MCF 10A (cell line): ENCODE results near the gene FRRS1L. TPM values are rescaled to one million over a fixed set of nuclear protein-coding genes. Genes with fewer than 3 reads are reported as not detected.

Experiments
- BruUV-seq: library from RNA; stranded (reverse); fragments of 400-500 nt; replicated peaks from 2 replicates; lab custom pipeline; 2021; lab: Mats Ljungman, UMichigan
- CTCF ChIA-PET: fragments of 300-600 bp; sonication (Branson Sonifier 250); formaldehyde crosslinking; extraction: SDS; loops from one replicate; lab custom pipeline; 2021; ENCODE audit warnings: antibody characterized with exemption, inconsistent platforms; lab: Yijun Ruan, JAX
- POLR2A ChIA-PET: fragments of 300-600, 350-650 bp; sonication (Branson Sonifier 250); formaldehyde crosslinking; extraction: SDS; loops from one replicate; lab custom pipeline; 2020; ENCODE audit warnings: antibody characterized with exemption, inconsistent platforms; lab: Yijun Ruan, JAX
- DNase-seq: peaks from one replicate; pipeline ENCODE4 v3.0.0-alpha.2; 2018; ENCODE audit not compliant: unreplicated experiment
- H3K27ac Mint-ChIP-seq: one replicate; pipeline ENCODE4 v1.8.0; 2022; ENCODE audit warnings: mild to moderate bottlenecking, low read depth, mixed read lengths; ENCODE audit not compliant: unreplicated experiment
- H3K27me3 Mint-ChIP-seq: one replicate; pipeline ENCODE4 v1.8.0; 2022; ENCODE audit warnings: mixed read lengths; ENCODE audit not compliant: insufficient read depth, unreplicated experiment
- H3K36me3 Mint-ChIP-seq: one replicate; pipeline ENCODE4 v1.8.0; 2022; ENCODE audit warnings: mild to moderate bottlenecking, moderate library complexity, mixed read lengths; ENCODE audit not compliant: insufficient read depth, unreplicated experiment
- H3K4me1 Mint-ChIP-seq: one replicate; pipeline ENCODE4 v1.8.0; 2022; ENCODE audit warnings: mixed read lengths; ENCODE audit not compliant: insufficient read depth, unreplicated experiment
- H3K4me3 Mint-ChIP-seq: one replicate; pipeline ENCODE4 v1.8.0; 2022; ENCODE audit warnings: mild to moderate bottlenecking, moderate library complexity, mixed read lengths; ENCODE audit not compliant: unreplicated experiment
- H3K9me3 Mint-ChIP-seq: one replicate; pipeline ENCODE4 v1.8.0; 2022; ENCODE audit warnings: mixed read lengths; ENCODE audit not compliant: unreplicated experiment
- intact Hi-C: fragments of 100-400 bp; cut with micrococcal nuclease; formaldehyde crosslinking; loops from 2 replicates; pipeline ENCODE4 v1.14.1; 2022
- total RNA-seq: library from RNA; stranded (reverse); gene quantifications from 2 replicates; pipeline ENCODE4 v1.2.3, GENCODE V29; 2022
- TF ChIP-seq, protein P1 (sequence below): fragments of 200-600 bp; IDR thresholded peaks from one replicate; pipeline ENCODE4 v1.8.0; 2022; ENCODE audit warnings: antibody characterized with exemption, mild to moderate bottlenecking; ENCODE audit not compliant: unreplicated experiment

The FRRS1L gene
- total RNA-seq, 1 experiment from 2014 or later = not detected

DNA sequence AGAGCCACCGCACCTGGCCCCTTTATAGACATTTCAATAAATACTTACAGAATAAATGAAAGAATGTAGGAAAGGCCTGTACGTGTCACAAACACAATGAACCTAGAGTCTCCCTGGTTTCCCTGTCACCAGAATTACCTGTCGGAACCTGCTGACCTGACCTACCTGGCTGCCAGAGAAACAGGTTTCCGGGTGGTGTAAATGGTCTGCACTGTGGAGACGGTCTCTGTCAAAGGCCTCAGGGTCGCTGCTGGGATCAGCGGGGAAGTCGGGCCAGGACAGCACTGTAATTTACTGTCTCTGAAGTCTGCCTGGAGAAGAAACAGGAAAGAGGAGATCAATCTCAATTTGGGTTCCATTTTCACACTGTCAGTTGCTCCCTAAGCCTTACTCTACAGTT is 9.3 kb upstream of the FRRS1L start:
- DNase-seq = no peak
- CTCF ChIA-PET = interaction anchor here (0.5 kb wide), 1 partner anchor 128 kb away, joined by 3 read pairs; no protein-coding TSS in a partner anchor
- no peaks in the 10 kb centered on the region for H3K4me1 Mint-ChIP-seq
- intact Hi-C loops = no loop called here
- POLR2A ChIA-PET = no interaction called here
- no TSS peak for BruUV-seq
- no peak overlapping the region for H3K4me3 Mint-ChIP-seq
- no peaks in the 10 kb centered on the region for H3K9me3 Mint-ChIP-seq
- TF ChIP-seq, protein P1, sequence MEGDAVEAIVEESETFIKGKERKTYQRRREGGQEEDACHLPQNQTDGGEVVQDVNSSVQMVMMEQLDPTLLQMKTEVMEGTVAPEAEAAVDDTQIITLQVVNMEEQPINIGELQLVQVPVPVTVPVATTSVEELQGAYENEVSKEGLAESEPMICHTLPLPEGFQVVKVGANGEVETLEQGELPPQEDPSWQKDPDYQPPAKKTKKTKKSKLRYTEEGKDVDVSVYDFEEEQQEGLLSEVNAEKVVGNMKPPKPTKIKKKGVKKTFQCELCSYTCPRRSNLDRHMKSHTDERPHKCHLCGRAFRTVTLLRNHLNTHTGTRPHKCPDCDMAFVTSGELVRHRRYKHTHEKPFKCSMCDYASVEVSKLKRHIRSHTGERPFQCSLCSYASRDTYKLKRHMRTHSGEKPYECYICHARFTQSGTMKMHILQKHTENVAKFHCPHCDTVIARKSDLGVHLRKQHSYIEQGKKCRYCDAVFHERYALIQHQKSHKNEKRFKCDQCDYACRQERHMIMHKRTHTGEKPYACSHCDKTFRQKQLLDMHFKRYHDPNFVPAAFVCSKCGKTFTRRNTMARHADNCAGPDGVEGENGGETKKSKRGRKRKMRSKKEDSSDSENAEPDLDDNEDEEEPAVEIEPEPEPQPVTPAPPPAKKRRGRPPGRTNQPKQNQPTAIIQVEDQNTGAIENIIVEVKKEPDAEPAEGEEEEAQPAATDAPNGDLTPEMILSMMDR = no peak
- H3K27me3 Mint-ChIP-seq = no peaks in the 10 kb centered on the region
- no peaks in the 10 kb centered on the region for H3K36me3 Mint-ChIP-seq
- no peak overlapping the region for H3K27ac Mint-ChIP-seq

DNA sequence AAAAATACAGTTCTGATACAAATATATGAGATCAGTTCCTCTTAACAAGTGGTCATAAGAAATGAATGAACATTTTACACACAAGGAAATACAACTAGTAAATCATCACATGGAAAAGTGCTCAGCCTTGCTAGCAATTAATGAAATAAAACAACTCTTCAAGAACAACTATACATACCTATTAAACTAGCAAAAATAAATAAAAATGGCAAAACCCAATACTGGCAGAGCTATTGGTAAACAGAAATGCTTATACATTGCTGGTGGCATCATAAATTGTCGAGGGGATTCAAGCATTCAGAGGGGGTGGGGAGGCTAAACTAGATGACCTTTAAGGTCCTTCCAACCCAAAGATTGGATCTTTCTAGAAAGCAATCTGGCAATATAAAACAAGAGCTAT is 5.9 kb upstream of the FRRS1L start:
- no peak for DNase-seq
- Mint-ChIP-seq H3K4me3 (no peak overlapping the region), H3K9me3 (no peaks in the 10 kb centered on the region), H3K36me3 (no peaks in the 10 kb centered on the region), H3K27me3 (no peaks in the 10 kb centered on the region), H3K27ac (no peak overlapping the region), H3K4me1 (no peaks in the 10 kb centered on the region)
- no TSS peak for BruUV-seq
- intact Hi-C loops = no loop called here
- TF ChIP-seq, protein P1 = no peak
- CTCF ChIA-PET = interaction anchor here (0.6 to 0.7 kb wide), 2 partner anchors 223 to 609 kb away, joined by 3 to 4 read pairs; no protein-coding TSS in a partner anchor
- POLR2A ChIA-PET = interaction anchor here (0.6 kb wide), 1 partner anchor 55 kb away, joined by 5 read pairs; no protein-coding TSS in a partner anchor

DNA sequence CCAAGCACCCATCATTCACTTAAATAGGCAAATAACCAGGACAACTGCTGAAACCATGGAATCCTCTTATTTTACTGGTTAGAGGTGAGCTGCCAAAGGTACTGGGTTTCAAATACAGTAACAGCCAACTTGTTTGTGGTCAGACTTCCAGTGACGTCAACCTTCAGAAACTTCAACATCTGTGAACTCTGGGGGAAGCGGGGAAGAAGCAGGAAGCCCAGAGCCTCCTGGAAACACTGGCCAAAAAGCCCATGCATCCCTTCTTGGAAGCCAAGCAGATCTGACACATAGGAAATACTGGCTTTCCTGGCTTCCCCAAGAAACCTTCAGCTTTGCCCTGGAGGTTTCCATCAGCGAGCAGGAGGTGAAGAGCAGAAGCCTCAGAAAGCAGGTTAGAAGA is 4.9 kb upstream of the FRRS1L start:
- H3K27me3 Mint-ChIP-seq = no peaks in the 10 kb centered on the region
- H3K4me3 Mint-ChIP-seq = no peak overlapping the region
- no peaks in the 10 kb centered on the region for H3K4me1 Mint-ChIP-seq
- intact Hi-C loops = no loop called here
- no peaks in the 10 kb centered on the region for H3K36me3 Mint-ChIP-seq
- CTCF ChIA-PET = interaction anchor here (1.5 kb wide), 1 partner anchor 11 kb away, joined by 8 read pairs; no protein-coding TSS in a partner anchor
- DNase-seq = peak; percentile 35
- no TSS peak for BruUV-seq
- H3K27ac Mint-ChIP-seq = no peak overlapping the region
- POLR2A ChIA-PET = no interaction called here
- TF ChIP-seq, protein P1 = no peak
- H3K9me3 Mint-ChIP-seq = no peaks in the 10 kb centered on the region

DNA sequence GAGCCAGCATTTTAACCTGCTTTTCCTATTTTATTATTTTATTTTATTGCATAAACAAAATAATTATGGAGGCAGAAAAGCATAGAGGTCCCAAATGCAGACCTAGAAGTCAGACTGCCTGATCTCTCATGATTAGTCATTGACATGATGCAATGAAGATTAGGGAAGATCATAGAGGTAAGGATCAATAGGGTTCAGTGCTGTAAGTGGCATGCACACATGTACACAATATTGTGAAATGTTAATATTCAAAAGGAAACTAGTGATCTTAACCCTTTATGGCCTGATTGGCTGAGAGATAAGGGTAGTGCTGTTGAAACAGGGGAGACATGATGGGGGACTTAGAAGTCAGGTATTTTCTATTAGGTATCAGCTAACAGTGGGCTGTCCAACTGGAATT is 1.1 kb upstream of the FRRS1L start:
- Mint-ChIP-seq H3K4me1 (no peaks in the 10 kb centered on the region), H3K27ac (no peak overlapping the region), H3K9me3 (no peaks in the 10 kb centered on the region), H3K27me3 (no peaks in the 10 kb centered on the region), H3K36me3 (no peaks in the 10 kb centered on the region), H3K4me3 (no peak overlapping the region)
- no peak for DNase-seq
- ChIA-PET CTCF (no interaction called here), POLR2A (no interaction called here)
- BruUV-seq = no TSS peak
- intact Hi-C loops = no loop called here
- TF ChIP-seq, protein P1 = no peak
